Liver (tissue), 9 donors: Measurements from ENCODE around the gene RAP1GAP2. TPM values are rescaled to one million over a fixed set of nuclear protein-coding genes. Genes with fewer than 3 reads are reported as not detected.

Experiments
- DNase-seq: peaks from one replicate; pipeline ENCODE4 v3.0.0-alpha.2; 2017; ENCODE audit warnings: low spot score
- H3K27ac ChIP-seq, 2 donors: one replicate each; pipeline ENCODE4 v1.7.0; 2013; ENCODE audit warnings: inconsistent platforms in 2 of 2, low read length in 2 of 2, control low read depth in 1 of 2, low read depth in 1 of 2, mild to moderate bottlenecking in 1 of 2
- H3K27me3 ChIP-seq, 4 donors: one replicate each; pipeline versions ENCODE4 v1.6.1 to v1.7.0; 2013; ENCODE audit warnings: low read length in 3 of 4, inconsistent platforms in 1 of 4, mild to moderate bottlenecking in 1 of 4, moderate library complexity in 1 of 4; ENCODE audit not compliant: control insufficient read depth in 4 of 4, insufficient read depth in 4 of 4
- H3K36me3 ChIP-seq, 4 donors: one replicate each; pipeline versions ENCODE4 v1.6.1 to v1.7.0; 2013; ENCODE audit warnings: low read length in 3 of 4, mild to moderate bottlenecking in 3 of 4, low read depth in 1 of 4, moderate library complexity in 1 of 4; ENCODE audit not compliant: control insufficient read depth in 4 of 4, insufficient read depth in 3 of 4
- H3K4me1 ChIP-seq, 4 donors: one replicate each; pipeline versions ENCODE4 v1.6.1 to v1.7.0; 2013; ENCODE audit warnings: low read length in 3 of 4, mild to moderate bottlenecking in 3 of 4, moderate library complexity in 1 of 4; ENCODE audit not compliant: control insufficient read depth in 4 of 4, insufficient read depth in 4 of 4
- H3K4me3 ChIP-seq, 3 donors: one replicate each; pipeline versions ENCODE4 v1.6.1 to v1.7.0; 2013; ENCODE audit warnings: low read length in 3 of 3, control low read depth in 1 of 3, low read depth in 1 of 3, mild to moderate bottlenecking in 1 of 3
- H3K9ac ChIP-seq, 2 donors: one replicate each; pipeline ENCODE4 v1.7.0; 2013; ENCODE audit warnings: low read length in 2 of 2, mild to moderate bottlenecking in 2 of 2, moderate library complexity in 2 of 2, control low read depth in 1 of 2, low read depth in 1 of 2
- H3K9me3 ChIP-seq, 4 donors: one replicate each; pipeline versions ENCODE4 v1.6.1 to v1.7.0; 2013; ENCODE audit warnings: low read length in 3 of 4; ENCODE audit not compliant: control insufficient read depth in 4 of 4
- ATF3 ChIP-seq: IDR thresholded peaks from 2 replicates; pipeline ENCODE4 v1.6.1; 2016; ENCODE audit warnings: antibody characterized with exemption
- CTCF ChIP-seq: fragments of 150-350 bp; IDR thresholded peaks from 2 replicates; pipeline ENCODE4 v1.5.1; 2017; ENCODE audit warnings: improper control_type of control experiment, low read depth, low read length; ENCODE audit not compliant: missing input control
- EGR1 ChIP-seq, 2 donors: IDR thresholded peaks; 2 replicates each; pipeline ENCODE4 v1.6.1; 2016 to 2018; ENCODE audit warnings: antibody characterized with exemption in 2 of 2, low read depth in 2 of 2
- FOXA2 ChIP-seq: IDR thresholded peaks from 2 replicates; pipeline ENCODE4 v1.6.1; 2016; ENCODE audit warnings: antibody characterized with exemption
- GABPA ChIP-seq, 2 donors: IDR thresholded peaks in 1 of 2; conservative IDR thresholded peaks in 1 of 2; 2 replicates each; pipeline ENCODE4 v1.6.1; 2016; ENCODE audit warnings: antibody characterized with exemption in 2 of 2, mild to moderate bottlenecking in 1 of 2, moderate library complexity in 1 of 2
- HNF4A ChIP-seq, 2 donors: conservative IDR thresholded peaks; 2 replicates each; pipeline ENCODE4 v1.6.1; 2016; ENCODE audit warnings: antibody characterized with exemption in 2 of 2, mild to moderate bottlenecking in 2 of 2
- HNF4G ChIP-seq: IDR thresholded peaks from 2 replicates; pipeline ENCODE4 v1.6.1; 2016; ENCODE audit warnings: antibody characterized with exemption
- JUND ChIP-seq, 2 donors: IDR thresholded peaks; 2 replicates each; pipeline ENCODE4 v1.6.1; 2016; ENCODE audit warnings: antibody characterized with exemption in 2 of 2
- NR2F2 ChIP-seq: IDR thresholded peaks from 2 replicates; pipeline ENCODE4 v1.6.1; 2016; ENCODE audit warnings: antibody characterized with exemption
- RAD21 ChIP-seq, 2 donors: IDR thresholded peaks; 2 replicates each; pipeline ENCODE4 v1.6.1; 2016; ENCODE audit warnings: antibody characterized with exemption in 2 of 2, mild to moderate bottlenecking in 2 of 2
- REST ChIP-seq: IDR thresholded peaks from 2 replicates; pipeline ENCODE4 v1.6.1; 2016; ENCODE audit warnings: antibody characterized with exemption, mild to moderate bottlenecking
- RXRA ChIP-seq, 2 donors: IDR thresholded peaks; 2 replicates each; pipeline ENCODE4 v1.6.1; 2017 to 2018; ENCODE audit warnings: antibody characterized with exemption in 2 of 2, mild to moderate bottlenecking in 1 of 2
- SP1 ChIP-seq: IDR thresholded peaks from 2 replicates; pipeline ENCODE4 v1.6.1; 2018; ENCODE audit warnings: antibody characterized with exemption, mild to moderate bottlenecking
- TAF1 ChIP-seq: conservative IDR thresholded peaks from 2 replicates; pipeline ENCODE4 v1.6.1; 2016; ENCODE audit warnings: antibody characterized with exemption, mild to moderate bottlenecking
- ZBTB33 ChIP-seq: IDR thresholded peaks from 2 replicates; pipeline ENCODE4 v1.6.1; 2016; ENCODE audit warnings: antibody characterized with exemption
- WGBS: extraction: QIAGEN DNeasy Blood & Tissue Kit; methylation state at CpG from one replicate; pipeline ENCODE4 v1.1.7; 2013; 5-methylcytosine and 5-hydroxymethylcytosine counted together
- polyA plus RNA-seq, 2 donors: library from polyadenylated mRNA; stranded (reverse) in 1 of 2; unstranded in 1 of 2; fragments of 200-250 nt in 1 of 2; fragments of >200 nt in 1 of 2; fragmentation: Nextera tagmentation in 1 of 2; extraction: Ambion mirVana in 1 of 2; gene quantifications; one replicate each; pipeline versions ENCODE4 v1.2.1 to v1.2.3, GENCODE V29; 2013 to 2015
- total RNA-seq, 2 donors: library from RNA; depleted of rRNA; stranded (reverse); fragments of >200 nt; gene quantifications; one replicate each; pipeline ENCODE4 v1.2.3, GENCODE V29; 2014
- donor health status: healthy.
- donor health status: healthy.
- donor health status: healthy.
- donor health status: healthy.
- donor health status: healthy.

The RAP1GAP2 gene
- total and polyA plus RNA-seq, 4 donors = 0.56 to 1.7 (median 1.1) TPM

GRCh38 chr17:2893422-2893914 is 97.2 kb downstream of the RAP1GAP2 start (continued):
- TF ChIP-seq RXRA (IDR thresholded peaks at IDR 0.05) = no peak
- TF ChIP-seq FOXA2 = no peak
- TF ChIP-seq EGR1 (IDR thresholded peaks at IDR 0.05; ENCODE audit: low read depth in 2 of 2) = no peak

GRCh38 chr17:2894782-2895181 is 98.5 kb downstream of the RAP1GAP2 start:
- H3K9ac ChIP-seq = no peak overlapping the region
- WGBS = 75% methylated on average over 17 of the region's 17 CpGs
- H3K4me1 ChIP-seq = no peaks in the 10 kb centered on the region
- no peaks in the 10 kb centered on the region for H3K36me3 ChIP-seq
- no peaks in the 10 kb centered on the region for H3K9me3 ChIP-seq
- no peak for TF ChIP-seq RXRA (IDR thresholded peaks at IDR 0.05)
- TF ChIP-seq ZBTB33 = no peak
- TF ChIP-seq ATF3 = no peak
- no peak for TF ChIP-seq JUND (IDR thresholded peaks at IDR 0.05)
- no peak for TF ChIP-seq NR2F2
- TF ChIP-seq REST = no peak
- no peak for TF ChIP-seq EGR1 (IDR thresholded peaks at IDR 0.05; ENCODE audit: low read depth in 2 of 2)
- TF ChIP-seq HNF4A (conservative IDR thresholded peaks at IDR 0.05) = no peak
- no peak for TF ChIP-seq GABPA (IDR thresholded peaks at IDR 0.05 in 1 of 2, conservative IDR thresholded peaks at IDR 0.05 in 1 of 2)
- no peak for TF ChIP-seq HNF4G
- no peak for TF ChIP-seq SP1
- TF ChIP-seq CTCF = no peak
- no peak overlapping the region for H3K27ac ChIP-seq
- no peak for DNase-seq
- no peaks in the 10 kb centered on the region for H3K27me3 ChIP-seq
- no peak overlapping the region for H3K4me3 ChIP-seq

- no peaks in the 10 kb centered on the region for H3K4me1 ChIP-seq
- H3K9me3 ChIP-seq = no peaks in the 10 kb centered on the region
- WGBS = 88% methylated on average over 11 of the region's 11 CpGs
- no peaks in the 10 kb centered on the region for H3K36me3 ChIP-seq
- H3K27me3 ChIP-seq = no peaks in the 10 kb centered on the region
- no peak overlapping the region for H3K4me3 ChIP-seq
- DNase-seq = no peak
- no peak overlapping the region for H3K27ac ChIP-seq
- H3K9ac ChIP-seq = no peak overlapping the region
- TF ChIP-seq TAF1 = no peak
- TF ChIP-seq FOXA2 = no peak
- no peak for TF ChIP-seq CTCF
- no peak for TF ChIP-seq NR2F2
- TF ChIP-seq REST = no peak
- TF ChIP-seq SP1 = no peak
- TF ChIP-seq EGR1 (IDR thresholded peaks at IDR 0.05; ENCODE audit: low read depth in 2 of 2) = no peak
- no peak for TF ChIP-seq ATF3
- no peak for TF ChIP-seq GABPA (IDR thresholded peaks at IDR 0.05 in 1 of 2, conservative IDR thresholded peaks at IDR 0.05 in 1 of 2)
- no peak for TF ChIP-seq HNF4G
- TF ChIP-seq RAD21 (IDR thresholded peaks at IDR 0.05) = no peak
Observed at GRCh38 chr17:2897605-2898004, 101.4 kb downstream of the RAP1GAP2 start.
